ENCODE measurements around the gene ACTR5.

ACTR5 gene

GRCh38 chr20:38728191-38728781 is 20.0 kb upstream of the ACTR5 start:
- no peak for DNase-seq (ENCODE audit: low read depth, low spot score)
- H3K27ac ChIP-seq = no peak overlapping the region

- DNase-seq (ENCODE audit: low read depth, low spot score) = no peak
- no peak overlapping the region for H3K27ac ChIP-seq
Measured at GRCh38 chr20:38728911-38729642, 19.2 kb upstream of the ACTR5 start.

- no peak overlapping the region for H3K27ac ChIP-seq
- no peak for DNase-seq (ENCODE audit: low read depth, low spot score)
Measured at GRCh38 chr20:38729767-38730166, 18.5 kb upstream of the ACTR5 start.

GRCh38 chr20:38730167-38730988 is 17.9 kb upstream of the ACTR5 start:
- DNase-seq (ENCODE audit: low read depth, low spot score) = no peak
- H3K27ac ChIP-seq = no peak overlapping the region

- no peak overlapping the region for H3K27ac ChIP-seq
- DNase-seq (ENCODE audit: low read depth, low spot score) = no peak
Measured at GRCh38 chr20:38730989-38731737, 17.1 kb upstream of the ACTR5 start.

- DNase-seq (ENCODE audit: low read depth, low spot score) = no peak
- H3K27ac ChIP-seq = no peak overlapping the region
Measured at GRCh38 chr20:38731738-38732113, 16.5 kb upstream of the ACTR5 start.

- DNase-seq (ENCODE audit: low read depth, low spot score) = no peak
- no peak overlapping the region for H3K27ac ChIP-seq
Measured at GRCh38 chr20:38732981-38733380, 15.3 kb upstream of the ACTR5 start.

- DNase-seq (ENCODE audit: low read depth, low spot score) = no peak
- H3K27ac ChIP-seq = no peak overlapping the region
Measured at GRCh38 chr20:38735172-38735571, 13.1 kb upstream of the ACTR5 start.

GRCh38 chr20:38737887-38738286 is 10.4 kb upstream of the ACTR5 start:
- no peak for DNase-seq (ENCODE audit: low read depth, low spot score)
- no peak overlapping the region for H3K27ac ChIP-seq

- DNase-seq (ENCODE audit: low read depth, low spot score) = no peak
- no peak overlapping the region for H3K27ac ChIP-seq
Measured at GRCh38 chr20:38745757-38746156, 2.5 kb upstream of the ACTR5 start.

GRCh38 chr20:38747495-38748096 is 664 bp upstream of the ACTR5 start:
- DNase-seq (ENCODE audit: low read depth, low spot score) = no peak
- peak overlapping the region; percentile 76 for H3K27ac ChIP-seq

GRCh38 chr20:38748861-38749149 is 545 bp downstream of the ACTR5 start:
- no peak for DNase-seq (ENCODE audit: low read depth, low spot score)
- peak overlapping the region; percentile 76 for H3K27ac ChIP-seq

GRCh38 chr20:38751360-38751976 is 3.2 kb downstream of the ACTR5 start:
- DNase-seq (ENCODE audit: low read depth, low spot score) = no peak
- no peak overlapping the region for H3K27ac ChIP-seq

GRCh38 chr20:38752029-38752428 is 3.8 kb downstream of the ACTR5 start:
- H3K27ac ChIP-seq = no peak overlapping the region
- no peak for DNase-seq (ENCODE audit: low read depth, low spot score)

GRCh38 chr20:38754924-38755323 is 6.7 kb downstream of the ACTR5 start:
- DNase-seq (ENCODE audit: low read depth, low spot score) = no peak

GRCh38 chr20:38755324-38755910 is 7.2 kb downstream of the ACTR5 start:
- no peak overlapping the region for H3K27ac ChIP-seq

More at GRCh38 chr20:38754924-38755323, 6.7 kb downstream of the ACTR5 start:
- no peak overlapping the region for H3K27ac ChIP-seq

GRCh38 chr20:38757145-38757775 is 9.0 kb downstream of the ACTR5 start:
- DNase-seq (ENCODE audit: low read depth, low spot score) = no peak
- no peak overlapping the region for H3K27ac ChIP-seq

More at GRCh38 chr20:38755324-38755910, 7.2 kb downstream of the ACTR5 start:
- DNase-seq (ENCODE audit: low read depth, low spot score) = no peak

GRCh38 chr20:38759106-38759505 is 10.8 kb downstream of the ACTR5 start:
- no peak for DNase-seq (ENCODE audit: low read depth, low spot score)
- no peak overlapping the region for H3K27ac ChIP-seq

- no peak overlapping the region for H3K27ac ChIP-seq
- DNase-seq (ENCODE audit: low read depth, low spot score) = no peak
Measured at GRCh38 chr20:38760978-38761377, 12.7 kb downstream of the ACTR5 start.
